Heart left ventricle (tissue), 13 donors: ENCODE measurements around the gene HMGN1.

Source experiments
- CTCF ChIP-seq, 12 donors: fragments of 200-600 bp; sonication (generic) in 4 of 12; IDR thresholded peaks; one replicate each; pipeline versions ENCODE4 v1.5.0 to v1.8.0; 2018 to 2022; ENCODE audit warnings: antibody characterized with exemption in 12 of 12, mild to moderate bottlenecking in 5 of 12
- POLR2A ChIP-seq, 2 donors: fragments of 450-650 bp; IDR thresholded peaks; one replicate each; pipeline ENCODE4 v1.6.1; 2017; ENCODE audit warnings: antibody characterized with exemption in 2 of 2, mild to moderate bottlenecking in 2 of 2, moderate library complexity in 2 of 2
- donor health status: ischemic (EF 13 %, LVEDD 7.1; RV severe dilation, severe dysfunction).
- donor health status: DM: no; HTN: yes; CAD: no.
- donor health status: DM: no; HTN: no; CAD: no.
- donor health status: ischemic (EF 25% LVEDD 6.9; RV normal size, moderate dysfunction).
- donor health status: ischemic (EF 25% LVEDD 5.7; RV mildly dilated, moderate dysfunction).
- donor health status: ischemic (EF 35%, LVEDD 5.7; RV mildly dilated, moderate dysfunction).
- donor health status: nonischemic (EF 11% LVEDD 7.7; RV severe dilation, severe dysfunction).
- donor health status: DM: yes; HTN: yes; CAD: no.
- donor health status: PGD.
- donor health status: ischemic (EF 29% LVEDD 5.4; RV normal size, mild dysfunction).
- donor health status: nonischemic (EF 23%, LVEDD 6.1; RV moderate dilation, normal function).

GRCh38 chr21:39386194-39386593 is 37.3 kb upstream of the HMGN1 start:
- TF ChIP-seq CTCF (IDR thresholded peaks at IDR 0.05) (no peak), POLR2A (IDR thresholded peaks at IDR 0.05) (no peak)
